Large intestine (tissue), 3 donors: Measurements from ENCODE around the gene MYO7A. TPM values are rescaled to one million over a fixed set of nuclear protein-coding genes. Genes with fewer than 3 reads are reported as not detected.

ENCODE experiments used
- DNase-seq, 2 donors: peaks; one replicate each; pipeline versions ENCODE4 v3.0.0 to v3.0.0-alpha.2; 2013
- H3K27ac ChIP-seq: one replicate; pipeline ENCODE4 v1.5.1; 2013; ENCODE audit warnings: low read length
- H3K27me3 ChIP-seq: 2 replicates; pipeline ENCODE4 v1.6.1; 2013; ENCODE audit warnings: low read length; ENCODE audit not compliant: control insufficient read depth, insufficient read depth
- H3K36me3 ChIP-seq: 2 replicates; pipeline ENCODE4 v1.6.1; 2013; ENCODE audit warnings: low read length; ENCODE audit not compliant: control insufficient read depth, insufficient read depth
- H3K4me1 ChIP-seq: one replicate; pipeline ENCODE4 v1.6.1; 2013; ENCODE audit warnings: low read length; ENCODE audit not compliant: control insufficient read depth, insufficient read depth
- H3K4me3 ChIP-seq: one replicate; pipeline ENCODE4 v1.5.1; 2013; ENCODE audit warnings: low read length
- H3K9me3 ChIP-seq: one replicate; pipeline ENCODE4 v1.6.1; 2013; ENCODE audit warnings: mild to moderate bottlenecking, low read depth, low read length, moderate library complexity; ENCODE audit not compliant: control insufficient read depth
- WGBS: methylation state at CpG from one replicate; pipeline ENCODE4 v1.1.5; 2013; ENCODE audit warnings: low lambda C conversion rate; ENCODE audit not compliant: insufficient coverage; 5-methylcytosine and 5-hydroxymethylcytosine counted together
- polyA plus RNA-seq: library from polyadenylated mRNA; unstranded; fragments of 120-200 nt; gene quantifications from one replicate; pipeline ENCODE4 v1.2.1, GENCODE V29; 2013

Gene MYO7A
- polyA plus RNA-seq, 1 donor: 68.4 TPM

- WGBS: no CpG with 5 or more reads among the region's 10 CpGs
- DNase-seq: no peak
- no peak overlapping the region for H3K27ac ChIP-seq
- peaks cover 78% of the 10 kb centered on the region for H3K36me3 ChIP-seq
- no peaks in the 10 kb centered on the region for H3K4me1 ChIP-seq
- H3K9me3 ChIP-seq: no peaks in the 10 kb centered on the region
- H3K4me3 ChIP-seq: no peak overlapping the region
- H3K27me3 ChIP-seq: no peaks in the 10 kb centered on the region
Observed at GRCh38 chr11:77207618-77208313, 79.7 kb downstream of the MYO7A start.

GRCh38 chr11:77208535-77208934 is 80.5 kb downstream of the MYO7A start:
- peaks cover 78% of the 10 kb centered on the region for H3K36me3 ChIP-seq
- no peaks in the 10 kb centered on the region for H3K9me3 ChIP-seq
- H3K27ac ChIP-seq: no peak overlapping the region
- no peaks in the 10 kb centered on the region for H3K27me3 ChIP-seq
- no peaks in the 10 kb centered on the region for H3K4me1 ChIP-seq
- DNase-seq: no peak
- H3K4me3 ChIP-seq: no peak overlapping the region
- WGBS: no CpG with 5 or more reads among the region's 11 CpGs

GRCh38 chr11:77209663-77210062 is 81.6 kb downstream of the MYO7A start:
- H3K36me3 ChIP-seq: peaks cover 80% of the 10 kb centered on the region
- no peak overlapping the region for H3K4me3 ChIP-seq

GRCh38 chr11:77211040-77211451 is 83.0 kb downstream of the MYO7A start:
- Histone ChIP-seq H3K36me3 (peaks cover 84% of the 10 kb centered on the region), H3K9me3 (no peaks in the 10 kb centered on the region), H3K27me3 (no peaks in the 10 kb centered on the region), H3K4me1 (no peaks in the 10 kb centered on the region), H3K4me3 (no peak overlapping the region), H3K27ac (no peak overlapping the region)
- DNase-seq: no peak
- no CpG with 5 or more reads among the region's 14 CpGs for WGBS

More at GRCh38 chr11:77209663-77210062, 81.6 kb downstream of the MYO7A start:
- no peak for DNase-seq
- no peak overlapping the region for H3K27ac ChIP-seq
- no peaks in the 10 kb centered on the region for H3K9me3 ChIP-seq
- WGBS: 100% methylated on average over 1 of the region's 4 CpGs
- H3K4me1 ChIP-seq: no peaks in the 10 kb centered on the region
- no peaks in the 10 kb centered on the region for H3K27me3 ChIP-seq

GRCh38 chr11:77211594-77212251 is 83.7 kb downstream of the MYO7A start:
- DNase-seq: no peak
- H3K36me3 ChIP-seq: peaks cover 82% of the 10 kb centered on the region
- no peaks in the 10 kb centered on the region for H3K27me3 ChIP-seq
- no CpG with 5 or more reads among the region's 11 CpGs for WGBS
- H3K9me3 ChIP-seq: no peaks in the 10 kb centered on the region
- no peak overlapping the region for H3K4me3 ChIP-seq
- H3K27ac ChIP-seq: no peak overlapping the region
- H3K4me1 ChIP-seq: no peaks in the 10 kb centered on the region

- no CpG with 5 or more reads among the region's 8 CpGs for WGBS
- Histone ChIP-seq H3K27ac (no peak overlapping the region), H3K27me3 (no peaks in the 10 kb centered on the region), H3K9me3 (no peaks in the 10 kb centered on the region), H3K4me1 (no peaks in the 10 kb centered on the region), H3K4me3 (no peak overlapping the region), H3K36me3 (peaks cover 77% of the 10 kb centered on the region)
- DNase-seq: no peak
Observed at GRCh38 chr11:77212314-77213007, 84.4 kb downstream of the MYO7A start.

- Histone ChIP-seq H3K27me3 (no peaks in the 10 kb centered on the region), H3K4me1 (no peaks in the 10 kb centered on the region)
Observed at GRCh38 chr11:77213029-77213579, 85.1 kb downstream of the MYO7A start.

GRCh38 chr11:77213589-77214428 is 85.8 kb downstream of the MYO7A start:
- no peak for DNase-seq

More at GRCh38 chr11:77213029-77213579, 85.1 kb downstream of the MYO7A start:
- no peak overlapping the region for H3K4me3 ChIP-seq
- no peak for DNase-seq
- peaks cover 71% of the 10 kb centered on the region for H3K36me3 ChIP-seq
- H3K27ac ChIP-seq: no peak overlapping the region
- 100% methylated on average over 5 of the region's 13 CpGs for WGBS
- H3K9me3 ChIP-seq: no peaks in the 10 kb centered on the region

GRCh38 chr11:77214557-77214956 is 86.5 kb downstream of the MYO7A start:
- H3K27ac ChIP-seq: no peak overlapping the region
- no peaks in the 10 kb centered on the region for H3K9me3 ChIP-seq
- DNase-seq: no peak
- no peak overlapping the region for H3K4me3 ChIP-seq
- no peaks in the 10 kb centered on the region for H3K27me3 ChIP-seq
- peaks cover 61% of the 10 kb centered on the region for H3K36me3 ChIP-seq
- no CpG with 5 or more reads among the region's 9 CpGs for WGBS
- H3K4me1 ChIP-seq: no peaks in the 10 kb centered on the region

More at GRCh38 chr11:77213589-77214428, 85.8 kb downstream of the MYO7A start:
- Histone ChIP-seq H3K4me3 (no peak overlapping the region), H3K9me3 (no peaks in the 10 kb centered on the region), H3K36me3 (peaks cover 64% of the 10 kb centered on the region), H3K27me3 (no peaks in the 10 kb centered on the region), H3K4me1 (no peaks in the 10 kb centered on the region), H3K27ac (no peak overlapping the region)
- WGBS: no CpG with 5 or more reads among the region's 18 CpGs
